GM06990 (cell line): Measurements from ENCODE around the gene ATP6V1C2.

ENCODE experiments used
- DNase-seq: peaks from one replicate; pipeline ENCODE4 v3.0.0-alpha.2; 2011; ENCODE audit not compliant: insufficient read length; ENCODE audit errors: extremely low read depth
- H3K27me3 ChIP-seq: replicated peaks from 2 replicates; pipeline ENCODE4 v1.6.0; 2011; ENCODE audit warnings: low read length; ENCODE audit not compliant: control insufficient read depth, insufficient read depth
- H3K36me3 ChIP-seq: 2 replicates; pipeline ENCODE4 v1.5.1; 2011; ENCODE audit warnings: low read length; ENCODE audit not compliant: control insufficient read depth, insufficient read depth
- H3K4me3 ChIP-seq: replicated peaks from 2 replicates; pipeline ENCODE4 v1.5.1; 2011; ENCODE audit warnings: low read depth, mild to moderate bottlenecking, control low read depth, low read length
- CTCF ChIP-seq: IDR thresholded peaks from 2 replicates; pipeline ENCODE4 v1.5.1; 2011; ENCODE audit warnings: low read length, control low read depth, mild to moderate bottlenecking, inconsistent platforms; ENCODE audit not compliant: insufficient read depth, poor library complexity, severe bottlenecking

Gene ATP6V1C2

DNA sequence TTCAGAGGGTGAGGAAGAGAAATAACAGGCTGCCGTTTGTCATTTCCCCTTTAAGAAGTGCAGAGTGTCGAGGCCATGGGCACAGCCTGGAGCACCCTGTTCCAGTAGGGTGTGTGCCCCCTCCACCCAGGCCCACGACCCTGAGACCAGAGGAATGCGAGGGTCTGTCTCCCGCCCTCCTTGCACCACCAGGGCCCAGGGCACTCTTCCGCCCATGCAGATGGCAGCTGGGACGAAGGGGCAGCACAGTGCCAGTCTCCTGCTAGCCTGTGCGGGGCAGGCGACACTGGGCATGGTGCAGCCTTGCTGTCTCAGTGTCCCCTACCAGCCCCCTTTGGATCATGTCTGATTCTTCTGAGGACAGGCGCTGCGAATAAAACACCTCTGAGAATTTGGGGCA lies 106.9 kb downstream of the ATP6V1C2 start:
- Histone ChIP-seq H3K4me3 (no peak overlapping the region), H3K36me3 (no peaks in the 10 kb centered on the region), H3K27me3 (peaks cover 2% of the 10 kb centered on the region)
- TF ChIP-seq CTCF, result no peak
- no peak for DNase-seq

DNA sequence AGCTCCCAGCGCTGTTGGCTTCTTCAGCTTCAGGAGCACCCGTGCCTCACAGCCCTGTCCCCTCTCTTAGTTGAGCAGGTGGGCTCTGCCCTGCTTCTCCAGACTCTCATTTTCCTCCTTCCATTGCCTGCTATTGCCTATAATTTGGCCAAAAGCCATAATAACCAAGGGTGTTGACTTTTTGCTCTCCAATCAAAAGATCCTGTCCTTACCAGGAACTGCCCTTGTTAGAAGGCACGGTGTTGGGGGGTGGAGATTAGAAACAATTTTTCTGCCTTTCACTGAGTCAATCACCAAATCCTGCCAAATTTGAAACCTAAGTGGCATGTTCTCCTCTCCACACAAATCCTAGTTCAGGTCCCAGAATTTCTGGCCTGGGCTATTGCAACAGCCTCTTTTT lies 107.9 kb downstream of the ATP6V1C2 start:
- H3K4me3 ChIP-seq, result no peak overlapping the region
- no peaks in the 10 kb centered on the region for H3K36me3 ChIP-seq
- no peak for DNase-seq
- H3K27me3 ChIP-seq, result peaks cover 2% of the 10 kb centered on the region
- TF ChIP-seq CTCF, result no peak

DNA sequence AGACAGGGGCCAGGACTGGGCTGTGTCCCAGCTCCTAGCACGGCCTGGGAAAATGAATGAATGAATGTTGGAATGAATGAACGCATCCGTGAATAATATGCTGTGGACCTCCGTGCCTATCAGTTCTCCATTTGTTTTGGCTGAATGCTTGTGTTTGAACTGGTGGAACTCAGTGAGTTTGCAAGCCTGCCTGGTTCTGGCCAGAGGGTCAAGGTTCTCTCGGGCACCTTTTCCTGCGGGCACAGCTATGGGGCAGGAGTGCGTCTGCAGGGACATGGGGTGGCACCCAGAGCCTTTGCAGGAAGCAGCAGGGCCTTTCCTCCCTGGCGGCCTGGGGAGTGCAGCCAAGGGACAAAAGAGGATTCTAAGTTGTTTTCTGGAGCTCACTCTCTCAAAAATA lies 108.8 kb downstream of the ATP6V1C2 start:
- no peak for TF ChIP-seq CTCF
- DNase-seq, result no peak
- Histone ChIP-seq H3K4me3 (no peak overlapping the region), H3K27me3 (peaks cover 2% of the 10 kb centered on the region), H3K36me3 (no peaks in the 10 kb centered on the region)

- Histone ChIP-seq H3K27me3 (peaks cover 2% of the 10 kb centered on the region), H3K4me3 (no peak overlapping the region), H3K36me3 (no peaks in the 10 kb centered on the region)
- no peak for DNase-seq
- no peak for TF ChIP-seq CTCF
These were observed 109.4 kb downstream of the ATP6V1C2 start for GRCh38 chr2:10830641-10831399.

DNA sequence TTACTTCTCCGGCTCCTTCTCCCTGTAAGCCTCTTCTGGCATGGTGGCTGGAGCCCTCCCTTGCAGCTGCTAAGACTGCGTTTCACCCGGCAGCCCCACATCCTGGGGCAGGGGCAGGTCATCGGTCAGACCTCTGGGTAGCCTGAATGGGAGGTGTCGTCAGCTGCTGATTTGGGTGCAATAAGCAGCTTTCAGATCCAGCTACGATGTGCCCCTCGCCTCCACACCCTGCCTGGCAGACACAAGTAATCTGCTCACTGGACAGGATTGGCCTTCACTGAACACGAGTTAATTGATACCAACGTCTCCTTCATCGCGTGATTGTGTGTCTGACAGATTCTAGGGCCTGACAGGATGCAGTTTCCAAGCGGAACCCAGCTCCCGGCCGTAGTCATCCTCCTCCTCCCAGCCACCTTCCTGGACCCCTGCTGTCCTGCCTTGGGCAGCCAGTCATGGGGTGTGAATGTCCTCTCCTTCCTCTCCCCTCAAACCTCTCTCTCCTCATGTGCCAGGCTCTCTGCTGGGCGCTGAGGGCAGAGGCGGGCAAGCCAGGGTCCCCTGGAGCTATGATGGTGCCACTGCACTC lies 110.1 kb downstream of the ATP6V1C2 start:
- peaks cover 2% of the 10 kb centered on the region for H3K27me3 ChIP-seq
- H3K4me3 ChIP-seq, result no peak overlapping the region
- no peak for TF ChIP-seq CTCF
- no peak for DNase-seq
- no peaks in the 10 kb centered on the region for H3K36me3 ChIP-seq
